ENCODE results near the gene SETD5.
"Not testable (repeated sequence)": the region's sequence is repeated elsewhere in the genome, so short reads cannot be mapped to it uniquely, and the experiment has no call there.

The SETD5 gene

GRCh38 chr3:9474482-9474881, 77.1 kb downstream of the SETD5 start:
- no peak for DNase-seq (ENCODE audit: insufficient read length)
- TF ChIP-seq POLR2AphosphoS5 (IDR thresholded peaks at IDR 0.05; ENCODE audit: low read depth, low read length), result no peak
- no peak for TF ChIP-seq TAF1 (IDR thresholded peaks at IDR 0.05; ENCODE audit: borderline replicate concordance, low read depth, low read length)
- no peak for TF ChIP-seq POLR2A (IDR thresholded peaks at IDR 0.05; ENCODE audit: low read depth, low read length)

DNA sequence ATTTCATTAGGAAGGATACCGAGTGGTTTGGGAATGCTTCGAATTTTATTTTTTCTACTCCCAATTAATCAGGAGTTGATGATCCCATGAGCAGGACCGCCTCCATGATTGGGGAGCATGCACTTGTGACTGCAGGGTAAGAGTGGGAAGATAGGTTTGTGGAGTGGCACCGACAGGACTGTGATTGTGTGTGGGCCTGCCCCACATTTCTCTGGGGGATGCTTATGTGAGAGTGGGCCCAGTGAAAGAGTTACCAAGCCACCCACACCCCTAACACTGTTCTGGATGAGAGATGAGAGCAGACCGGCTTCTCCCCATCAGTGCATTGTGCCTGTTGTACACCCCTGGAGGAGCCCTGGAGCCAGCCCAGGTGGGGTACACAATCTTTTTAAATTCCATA, 79.5 kb downstream of the SETD5 start:
- no peak for TF ChIP-seq POLR2AphosphoS5 (IDR thresholded peaks at IDR 0.05; ENCODE audit: low read depth, low read length)
- TF ChIP-seq POLR2A (IDR thresholded peaks at IDR 0.05; ENCODE audit: low read depth, low read length), result no peak
- TF ChIP-seq TAF1 (IDR thresholded peaks at IDR 0.05; ENCODE audit: borderline replicate concordance, low read depth, low read length), result no peak
- FAIRE-seq, result no peak
- no peak for DNase-seq (ENCODE audit: insufficient read length)

More at GRCh38 chr3:9474482-9474881, 77.1 kb downstream of the SETD5 start:
- FAIRE-seq, result no peak

- no peak for TF ChIP-seq POLR2AphosphoS5 (IDR thresholded peaks at IDR 0.05; ENCODE audit: low read depth, low read length)
- no peak for TF ChIP-seq TAF1 (IDR thresholded peaks at IDR 0.05; ENCODE audit: borderline replicate concordance, low read depth, low read length)
- no peak for TF ChIP-seq POLR2A (IDR thresholded peaks at IDR 0.05; ENCODE audit: low read depth, low read length)
- no peak for DNase-seq (ENCODE audit: insufficient read length)
- no peak for FAIRE-seq
Observed at GRCh38 chr3:9480265-9480664, 82.8 kb downstream of the SETD5 start.

DNA sequence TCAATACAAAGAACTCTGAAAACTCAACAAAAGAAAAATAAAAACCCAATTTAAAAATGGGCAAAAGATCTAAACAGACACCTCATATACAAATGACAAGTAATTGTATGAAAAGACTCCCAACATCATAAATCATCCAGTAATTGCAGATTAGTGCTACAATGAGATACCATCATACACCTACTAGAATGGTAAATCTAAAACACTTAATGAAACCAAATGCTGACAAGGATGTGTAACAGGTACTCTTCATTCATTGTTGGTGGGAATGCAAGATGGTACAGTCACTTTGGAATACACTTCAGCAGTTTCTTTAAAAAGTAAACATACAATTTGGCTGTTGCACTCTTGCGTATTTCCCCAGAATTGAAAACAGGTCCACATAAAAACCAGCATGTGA, 87.8 kb downstream of the SETD5 start:
- FAIRE-seq (no peak), DNase-seq (ENCODE audit: insufficient read length) (no peak)
- no peak for TF ChIP-seq TAF1 (IDR thresholded peaks at IDR 0.05; ENCODE audit: borderline replicate concordance, low read depth, low read length)
- no peak for TF ChIP-seq POLR2A (IDR thresholded peaks at IDR 0.05; ENCODE audit: low read depth, low read length)
- no peak for TF ChIP-seq POLR2AphosphoS5 (IDR thresholded peaks at IDR 0.05; ENCODE audit: low read depth, low read length)

DNA sequence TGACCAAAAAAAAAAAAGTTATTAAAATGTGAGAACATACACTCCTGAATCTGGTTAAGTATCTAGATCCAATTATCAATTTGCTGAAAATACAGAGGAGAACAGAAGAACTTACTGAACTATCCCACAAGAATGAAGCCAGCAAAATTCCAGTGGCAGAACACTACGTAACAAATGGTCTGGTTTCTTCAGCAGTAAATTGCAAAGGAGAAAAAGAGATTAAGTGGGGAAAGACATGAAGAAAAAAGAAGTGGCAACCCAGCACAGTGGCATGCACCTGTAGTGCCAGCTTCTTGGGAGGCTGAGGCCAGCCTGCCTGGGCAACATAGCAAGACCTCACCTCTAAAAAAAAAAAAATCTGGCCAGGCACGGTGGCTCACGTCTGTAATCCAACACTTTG, 94.1 kb downstream of the SETD5 start:
- TF ChIP-seq POLR2A (IDR thresholded peaks at IDR 0.05; ENCODE audit: low read depth, low read length), result no peak
- TF ChIP-seq POLR2AphosphoS5 (IDR thresholded peaks at IDR 0.05; ENCODE audit: low read depth, low read length), result no peak
- no peak for TF ChIP-seq TAF1 (IDR thresholded peaks at IDR 0.05; ENCODE audit: borderline replicate concordance, low read depth, low read length)
- DNase-seq (ENCODE audit: insufficient read length) (no peak), FAIRE-seq (no peak)

- FAIRE-seq; DNase-seq (ENCODE audit: insufficient read length): not testable (repeated sequence)
Observed at GRCh38 chr3:9494036-9494435, 96.6 kb downstream of the SETD5 start.

DNA sequence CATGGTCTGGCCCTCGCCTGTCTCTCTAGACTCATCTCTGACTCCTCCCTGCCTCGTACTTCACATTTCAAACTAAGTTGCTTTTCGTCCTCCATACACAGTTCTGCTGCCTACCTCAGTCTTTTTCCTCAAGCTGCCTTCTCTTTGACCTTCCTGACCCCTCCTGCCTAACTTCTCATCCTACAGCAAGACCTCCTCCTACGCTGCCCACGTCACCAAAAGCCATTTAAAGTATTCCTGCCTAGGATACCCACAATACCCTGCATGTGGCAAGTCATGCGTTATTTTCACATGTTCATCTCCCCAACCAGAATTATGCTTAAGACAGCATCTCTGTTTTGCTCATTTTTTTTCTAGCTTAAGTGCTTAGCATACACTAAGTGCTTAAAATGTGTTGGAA, 99.5 kb downstream of the SETD5 start:
- TF ChIP-seq POLR2A (IDR thresholded peaks at IDR 0.05; ENCODE audit: low read depth, low read length), result no peak
- TF ChIP-seq TAF1 (IDR thresholded peaks at IDR 0.05; ENCODE audit: borderline replicate concordance, low read depth, low read length), result no peak
- TF ChIP-seq POLR2AphosphoS5 (IDR thresholded peaks at IDR 0.05; ENCODE audit: low read depth, low read length), result no peak
- no peak for FAIRE-seq
- no peak for DNase-seq (ENCODE audit: insufficient read length)

DNA sequence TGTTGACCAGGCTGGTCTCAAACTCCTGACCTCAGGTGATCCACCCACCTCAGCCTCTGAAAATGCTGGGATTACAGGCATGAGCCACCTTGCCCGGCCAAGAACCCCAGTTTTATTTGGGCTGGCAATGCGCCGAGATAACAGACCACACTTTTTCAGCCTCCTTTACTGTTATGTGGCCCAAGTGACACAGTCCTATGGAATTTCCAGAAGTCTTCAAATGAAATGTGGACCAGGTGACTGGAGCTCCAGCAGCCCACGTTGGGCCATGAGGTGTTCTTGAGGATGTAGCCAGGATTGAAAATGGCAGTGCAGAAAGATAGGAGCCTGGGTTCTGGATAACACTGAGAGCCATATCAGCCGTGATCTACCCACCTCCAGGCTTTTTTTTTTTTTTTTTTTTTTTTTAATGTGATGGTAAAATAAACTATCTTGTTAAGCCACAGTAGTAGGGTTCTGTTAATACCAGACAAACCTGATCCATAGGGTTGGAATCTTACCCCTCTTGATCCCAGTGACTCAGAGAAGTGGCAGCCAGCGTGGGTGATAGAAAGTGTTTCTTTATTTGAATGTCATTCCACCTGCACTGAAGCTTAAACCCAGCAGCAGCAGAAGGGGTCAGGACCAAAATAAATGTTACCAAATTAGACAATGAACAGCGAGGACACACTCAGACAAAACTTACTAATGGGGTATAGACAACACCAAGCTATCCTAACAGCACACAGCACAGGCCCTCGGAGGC, 100.6 kb downstream of the SETD5 start:
- DNase-seq (ENCODE audit: insufficient read length), result no peak
- FAIRE-seq, result no peak

GRCh38 chr3:9498781-9499180, 101.4 kb downstream of the SETD5 start:
- FAIRE-seq (no peak), DNase-seq (ENCODE audit: insufficient read length) (no peak)
- TF ChIP-seq POLR2A (IDR thresholded peaks at IDR 0.05; ENCODE audit: low read depth, low read length) (no peak), TAF1 (IDR thresholded peaks at IDR 0.05; ENCODE audit: borderline replicate concordance, low read depth, low read length) (no peak), POLR2AphosphoS5 (IDR thresholded peaks at IDR 0.05; ENCODE audit: low read depth, low read length) (no peak)

More for the DNA sequence above, 100.6 kb downstream of the SETD5 start:
- TF ChIP-seq POLR2AphosphoS5 (IDR thresholded peaks at IDR 0.05; ENCODE audit: low read depth, low read length) (no peak), TAF1 (IDR thresholded peaks at IDR 0.05; ENCODE audit: borderline replicate concordance, low read depth, low read length) (no peak), POLR2A (IDR thresholded peaks at IDR 0.05; ENCODE audit: low read depth, low read length) (no peak)

DNA sequence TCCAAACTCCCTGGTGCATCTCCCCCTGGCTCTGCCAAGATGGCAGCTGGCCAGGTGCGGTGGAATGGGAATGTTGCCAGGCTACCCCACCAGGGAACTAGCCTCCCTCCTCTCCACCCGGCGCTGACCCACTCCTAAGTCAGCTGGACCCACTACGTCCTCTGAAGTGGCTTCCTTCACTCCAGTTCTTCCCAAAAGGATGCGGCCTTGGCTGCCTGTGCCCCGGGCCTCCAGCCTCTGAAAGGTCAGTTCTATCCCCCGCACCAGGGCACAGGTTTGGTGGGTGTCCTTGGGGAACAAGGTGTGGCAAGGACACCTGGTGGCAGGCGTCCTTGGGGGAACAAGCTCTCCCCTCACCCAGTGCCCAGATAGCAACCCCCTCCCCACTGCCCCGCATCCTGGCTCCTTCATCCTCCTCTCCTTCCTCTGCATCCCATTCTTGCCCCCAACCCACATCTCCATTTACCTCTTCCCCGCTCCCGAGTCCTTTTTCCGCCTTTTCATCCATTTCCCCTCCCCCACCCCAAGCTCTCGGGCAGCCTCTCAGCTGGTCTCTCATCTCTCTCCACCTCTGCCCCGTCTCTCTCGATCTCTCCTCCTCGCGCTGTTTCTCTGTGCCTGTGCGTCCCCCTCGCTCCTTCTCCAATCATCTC, 102.2 kb downstream of the SETD5 start:
- no peak for FAIRE-seq
- no peak for DNase-seq (ENCODE audit: insufficient read length)
- TF ChIP-seq TAF1 (IDR thresholded peaks at IDR 0.05; ENCODE audit: borderline replicate concordance, low read depth, low read length) (no peak), POLR2A (IDR thresholded peaks at IDR 0.05; ENCODE audit: low read depth, low read length) (no peak)

DNA sequence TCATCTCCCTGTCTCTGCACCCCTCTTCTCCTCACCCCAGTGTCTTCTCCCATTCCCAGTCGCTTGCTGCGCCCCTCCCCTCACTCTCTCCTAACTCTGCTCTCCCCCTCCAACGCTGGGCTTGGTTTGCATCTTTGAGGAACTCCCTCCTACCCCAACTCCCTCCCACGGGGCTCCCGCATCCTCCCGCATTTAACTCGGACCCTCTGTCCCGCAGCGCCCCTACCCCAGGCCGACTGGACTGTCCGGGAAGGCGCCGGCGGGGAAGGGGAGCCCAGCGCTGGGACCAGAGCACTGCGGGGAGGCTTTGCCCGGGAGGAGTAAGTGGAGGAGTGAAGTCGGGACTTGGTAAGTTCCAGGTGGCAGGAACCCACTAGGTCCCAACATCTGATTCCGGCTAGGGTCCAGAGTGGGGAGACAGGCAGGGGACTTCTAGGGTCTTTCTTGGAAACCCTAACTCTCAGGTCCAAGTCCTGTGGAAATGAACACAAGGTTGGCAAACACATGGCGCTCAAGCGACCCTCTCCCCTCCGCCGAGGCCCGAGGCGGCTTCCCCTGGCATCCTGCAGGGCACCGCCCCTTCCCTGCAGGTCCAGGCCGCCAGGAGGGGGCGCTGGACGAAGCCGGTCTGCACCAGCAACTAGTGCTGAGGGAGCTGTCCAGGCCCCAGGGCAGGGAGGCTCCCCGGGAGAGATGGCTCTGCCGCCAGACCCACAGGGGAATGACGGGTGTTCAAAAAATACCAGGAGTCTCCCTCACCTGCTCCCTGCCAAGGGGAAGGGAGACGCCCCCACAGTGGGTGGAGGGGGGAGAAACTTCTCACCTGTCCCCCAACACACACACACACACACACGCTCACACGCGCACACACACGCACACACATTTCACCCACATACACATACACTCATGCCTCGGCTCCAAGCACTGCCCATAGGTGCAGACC, 103.0 kb downstream of the SETD5 start:
- FAIRE-seq (peak; percentile 5), DNase-seq (ENCODE audit: insufficient read length) (peak; percentile 79)
- TF ChIP-seq TAF1 (IDR thresholded peaks at IDR 0.05; ENCODE audit: borderline replicate concordance, low read depth, low read length), result no peak
- no peak for TF ChIP-seq POLR2AphosphoS5 (IDR thresholded peaks at IDR 0.05; ENCODE audit: low read depth, low read length)
- TF ChIP-seq POLR2A (IDR thresholded peaks at IDR 0.05; ENCODE audit: low read depth, low read length), result no peak

All from GM12892 (cell line).